Prostate gland (tissue), 2 donors: Measurements from ENCODE around the gene FBLL1.

Source experiments
- CTCF ChIP-seq, 4 experiments: fragments of 200-600 bp in 2 of 4; fragments of 450-650 bp in 2 of 4; sonication (generic) in 2 of 4; IDR thresholded peaks; 1 replicate in 3 of 4; 2 replicates in 1 of 4; pipeline ENCODE4 v1.5.1; 2016 to 2019; ENCODE audit warnings: antibody characterized with exemption in 4 of 4, mild to moderate bottlenecking in 2 of 4, moderate library complexity in 2 of 4
- POLR2AphosphoS5 ChIP-seq: sonication (generic); formaldehyde crosslinking; IDR thresholded peaks from one replicate; pipeline ENCODE4 v1.6.1; 2017; ENCODE audit warnings: antibody characterized with exemption

- TF ChIP-seq CTCF (IDR thresholded peaks at IDR 0.05) (no peak), POLR2AphosphoS5 (no peak)
These were observed 48.5 kb upstream of the FBLL1 start for GRCh38 chr5:168480601-168481000.
